BJ (cell line): Measurements from ENCODE around the gene CDHR3. TPM values are rescaled to one million over a fixed set of nuclear protein-coding genes. Genes with fewer than 3 reads are reported as not detected.

Experiments
- CTCF ChIA-PET: fragments of 350-600 bp; formaldehyde crosslinking; extraction: SDS; loops from one replicate; lab custom pipeline; 2021; ENCODE audit warnings: antibody characterized with exemption, inconsistent platforms; lab: Yijun Ruan, JAX
- POLR2A ChIA-PET: fragments of 300-600 bp; sonication (Branson Sonifier 250); formaldehyde crosslinking; extraction: SDS; loops from one replicate; lab custom pipeline; 2021; ENCODE audit warnings: antibody characterized with exemption; lab: Charles Lee
- DNase-seq: peaks from one replicate; pipeline ENCODE4 v3.0.0-alpha.2; 2011; ENCODE audit warnings: low read depth
- H3K27me3 ChIP-seq: 2 replicates; pipeline ENCODE4 v1.6.0; 2011; ENCODE audit warnings: low read length; ENCODE audit not compliant: control insufficient read depth, insufficient read depth
- H3K36me3 ChIP-seq: 2 replicates; pipeline ENCODE4 v1.5.1; 2011; ENCODE audit warnings: low read length; ENCODE audit not compliant: control insufficient read depth, insufficient read depth
- H3K4me3 ChIP-seq: 2 replicates; pipeline ENCODE4 v1.5.1; 2011; ENCODE audit warnings: low read depth, mild to moderate bottlenecking, control low read depth, low read length
- polyA plus RNA-seq: library from polyadenylated mRNA; depleted of rRNA; stranded (reverse); fragments of >200 nt; gene quantifications from 2 replicates; pipeline ENCODE4 v1.2.3, GENCODE V29; 2011; rRNA removed
- TF ChIP-seq, protein P1 (sequence below): IDR thresholded peaks from 2 replicates; pipeline ENCODE4 v1.5.1; 2011; ENCODE audit warnings: low read depth, mild to moderate bottlenecking, control low read depth, inconsistent platforms, low read length, moderate library complexity; ENCODE audit not compliant: insufficient read depth

CDHR3 gene
- polyA plus RNA-seq, 1 experiment, result 2.9 TPM

DNA sequence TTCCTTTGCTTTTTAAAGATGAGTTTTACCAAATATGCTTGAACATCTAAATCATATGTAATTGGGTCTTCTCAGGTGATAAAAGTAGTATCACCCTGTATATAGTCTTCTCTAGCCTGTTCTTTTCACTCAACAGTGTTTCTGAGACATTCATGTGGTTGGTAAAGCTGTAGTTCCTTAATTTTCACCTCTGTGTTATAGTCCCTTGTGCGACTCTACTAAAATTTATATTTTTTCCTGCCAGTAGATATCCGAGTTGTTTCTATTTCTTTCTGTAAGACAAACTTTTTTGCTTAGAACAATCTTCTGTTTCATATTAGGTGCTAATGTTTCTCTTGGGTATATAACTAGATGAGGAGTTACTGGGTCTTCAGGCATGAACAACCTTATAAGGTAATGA, 113.5 kb downstream of the CDHR3 start:
- Histone ChIP-seq H3K4me3 (no peak overlapping the region), H3K36me3 (no peaks in the 10 kb centered on the region), H3K27me3 (peaks cover 2% of the 10 kb centered on the region; the same call in 1 of the 2 replicates)
- TF ChIP-seq, protein P1, sequence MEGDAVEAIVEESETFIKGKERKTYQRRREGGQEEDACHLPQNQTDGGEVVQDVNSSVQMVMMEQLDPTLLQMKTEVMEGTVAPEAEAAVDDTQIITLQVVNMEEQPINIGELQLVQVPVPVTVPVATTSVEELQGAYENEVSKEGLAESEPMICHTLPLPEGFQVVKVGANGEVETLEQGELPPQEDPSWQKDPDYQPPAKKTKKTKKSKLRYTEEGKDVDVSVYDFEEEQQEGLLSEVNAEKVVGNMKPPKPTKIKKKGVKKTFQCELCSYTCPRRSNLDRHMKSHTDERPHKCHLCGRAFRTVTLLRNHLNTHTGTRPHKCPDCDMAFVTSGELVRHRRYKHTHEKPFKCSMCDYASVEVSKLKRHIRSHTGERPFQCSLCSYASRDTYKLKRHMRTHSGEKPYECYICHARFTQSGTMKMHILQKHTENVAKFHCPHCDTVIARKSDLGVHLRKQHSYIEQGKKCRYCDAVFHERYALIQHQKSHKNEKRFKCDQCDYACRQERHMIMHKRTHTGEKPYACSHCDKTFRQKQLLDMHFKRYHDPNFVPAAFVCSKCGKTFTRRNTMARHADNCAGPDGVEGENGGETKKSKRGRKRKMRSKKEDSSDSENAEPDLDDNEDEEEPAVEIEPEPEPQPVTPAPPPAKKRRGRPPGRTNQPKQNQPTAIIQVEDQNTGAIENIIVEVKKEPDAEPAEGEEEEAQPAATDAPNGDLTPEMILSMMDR, result no peak
- ChIA-PET CTCF (interaction anchor here (0.7 to 1.6 kb wide), 2 partner anchors 16 to 35 kb away, joined by 3 to 4 read pairs; partner anchors contain the start of gene SYPL1), POLR2A (no interaction called here)
- no peak for DNase-seq

DNA sequence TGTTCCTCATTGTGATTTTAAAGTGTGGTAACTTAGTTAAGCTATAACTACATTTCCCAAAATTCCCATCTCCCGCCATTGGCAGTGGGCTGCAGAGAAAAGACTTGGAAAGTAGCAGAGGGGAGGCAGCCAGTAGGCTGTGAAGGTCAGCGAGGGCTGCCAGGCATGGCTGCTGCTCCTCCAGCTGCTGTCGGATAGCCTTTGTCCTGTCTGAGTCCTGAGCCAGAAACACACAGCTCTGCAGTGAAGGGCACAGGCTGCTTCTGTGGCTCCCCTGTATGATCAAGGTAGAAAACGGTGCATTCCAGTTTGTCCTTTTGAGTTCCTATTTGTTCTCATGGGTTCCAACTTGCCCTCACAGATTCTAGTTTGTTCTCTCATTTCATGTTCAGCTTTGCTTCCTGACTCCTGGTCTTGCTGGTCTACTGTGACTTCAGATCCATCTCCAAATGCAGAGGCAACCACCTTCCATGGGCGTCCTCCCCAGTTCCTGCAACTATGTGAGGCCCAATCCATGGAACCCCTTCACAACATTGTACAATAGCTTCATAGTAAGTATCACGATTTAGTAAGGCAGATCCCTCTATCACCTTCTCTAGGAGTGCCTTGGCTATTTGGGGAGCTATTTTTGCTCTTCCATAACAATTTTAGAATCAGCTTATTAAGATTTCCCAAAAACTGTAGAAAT, 117.4 kb downstream of the CDHR3 start:
- H3K36me3 ChIP-seq, result no peaks in the 10 kb centered on the region
- H3K27me3 ChIP-seq, result no peaks in the 10 kb centered on the region
- ChIA-PET CTCF (interaction anchor here (1.0 to 1.3 kb wide), 4 partner anchors 9 to 320 kb away, joined by 3 to 6 read pairs (median 4); no protein-coding TSS in a partner anchor), POLR2A (no interaction called here)
- H3K4me3 ChIP-seq, result no peak overlapping the region
- TF ChIP-seq, protein P1, result no peak
- DNase-seq, result no peak

DNA sequence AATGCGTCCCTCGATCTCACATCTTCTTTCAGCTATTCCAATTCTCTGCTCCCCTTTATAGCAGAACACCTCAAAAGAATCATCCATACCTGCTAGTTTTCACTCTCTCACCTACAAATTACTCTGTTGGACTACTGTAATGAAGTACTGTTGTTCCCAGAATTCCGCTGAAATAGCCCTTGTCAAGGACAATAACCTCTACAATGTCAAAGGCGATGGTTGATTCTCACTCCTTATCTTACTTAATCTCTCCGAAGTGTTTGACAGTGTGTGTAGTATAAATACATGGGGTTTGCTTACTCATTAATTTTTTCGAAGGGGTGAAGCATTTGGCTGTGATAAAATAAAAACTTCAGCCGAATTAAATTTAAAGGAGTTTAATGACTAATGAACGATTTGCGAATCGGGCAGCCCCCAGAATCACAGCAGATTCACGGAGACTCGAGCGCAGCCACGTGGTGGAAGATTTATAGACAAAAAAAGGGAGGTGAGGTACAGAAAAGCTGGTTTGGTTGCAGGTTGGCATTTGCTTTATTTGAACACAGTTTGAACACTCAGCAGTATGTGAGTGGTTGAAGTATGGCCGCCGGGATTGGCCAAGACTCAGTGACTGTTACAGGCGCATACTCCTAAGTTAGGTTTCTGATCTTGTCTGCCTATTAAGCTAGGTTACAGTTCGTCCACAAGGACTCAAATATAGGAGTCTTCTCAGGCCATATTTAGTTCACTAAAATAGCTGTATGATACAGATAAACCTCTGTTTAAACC, 119.2 kb downstream of the CDHR3 start:
- Histone ChIP-seq H3K27me3 (no peaks in the 10 kb centered on the region), H3K36me3 (no peaks in the 10 kb centered on the region), H3K4me3 (no peak overlapping the region)
- ChIA-PET POLR2A (interaction anchor here (0.9 kb wide), 1 partner anchor 29 kb away, joined by 3 read pairs; no protein-coding TSS in a partner anchor), CTCF (interaction anchor here (1.2 kb wide), 1 partner anchor 9 kb away, joined by 5 read pairs; no protein-coding TSS in a partner anchor)
- DNase-seq, result no peak
- TF ChIP-seq, protein P1, result no peak

Other genes starting within 250 kb of the CDHR3 start
- 2.7 and 4.6 TPM in 2 replicates for gene ATXN7L1, start 86.7 kb upstream of the CDHR3 start, polyA plus RNA-seq
- 39.9 and 77.9 TPM in 2 replicates for gene SYPL1, start 149.0 kb downstream of the CDHR3 start, polyA plus RNA-seq